Stimulated activated CD4-positive, alpha-beta T cell treated with anti-CD3 and anti-CD28 coated beads, Interleukin-15, amount 100 ng/mL, for 24 hours (primary cell): ENCODE results near the gene PRRG1.
A peak's percentile ranks its signal among the peaks of the same experiment; 100 is the strongest.
"Not testable (repeated sequence)": the region's sequence is repeated elsewhere in the genome, so short reads cannot be mapped to it uniquely, and the experiment has no call there.

Source experiments
- DNase-seq: peaks from one replicate; pipeline ENCODE4 v3.0.0-alpha.2; 2020

The PRRG1 gene

GRCh38 chrX:37349221-37350033 lies at the start of gene PRRG1:
Gene PRRG1, plus strand, starts transcription at chrX:37349364. Its CDS starts 56,886 bp downstream, at chrX:37406250.
- DNase-seq = peak; percentile 7

- no peak for DNase-seq
Observed at GRCh38 chrX:37302569-37302968, 46.6 kb upstream of the PRRG1 start.

DNA sequence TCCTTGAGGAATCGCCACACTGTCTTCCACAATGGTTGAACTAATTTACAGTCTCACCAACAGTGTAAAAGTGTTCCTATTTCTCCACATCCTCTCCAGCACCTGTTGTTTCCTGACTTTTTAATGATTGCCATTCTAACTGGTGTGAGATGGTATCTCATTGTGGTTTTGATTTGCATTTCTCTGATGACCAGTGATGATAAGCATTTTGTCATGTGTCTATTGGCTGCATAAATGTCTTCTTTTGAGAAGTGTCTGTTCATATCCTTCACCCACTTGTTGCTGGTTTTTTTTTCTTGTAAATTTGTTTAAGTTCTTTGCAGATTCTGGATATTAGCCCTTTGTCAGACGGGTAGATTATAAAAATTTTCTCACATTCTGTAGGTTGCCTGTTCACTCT lies 43.9 kb upstream of the PRRG1 start:
- DNase-seq = not testable (repeated sequence)

DNA sequence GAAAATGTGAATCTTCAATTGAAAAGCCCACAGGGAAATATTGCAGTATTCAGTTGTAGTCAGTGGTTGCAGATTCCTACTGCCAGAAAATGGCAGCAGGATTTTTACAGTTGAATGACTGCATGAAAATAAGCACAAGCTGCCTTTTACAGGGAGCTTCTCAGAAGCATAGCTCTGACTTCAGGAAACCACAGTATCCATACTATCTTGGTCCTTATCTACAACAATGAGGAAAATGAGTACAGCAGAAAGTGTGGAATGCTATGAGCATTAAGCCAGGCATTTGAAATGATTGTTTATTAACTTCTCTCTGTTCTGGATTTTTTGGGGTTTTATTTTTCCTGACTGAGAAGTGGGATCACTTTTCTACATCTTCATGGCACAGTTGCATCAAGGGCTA lies 34.6 kb upstream of the PRRG1 start:
- DNase-seq = no peak

GRCh38 chrX:37315511-37316248 lies 33.5 kb upstream of the PRRG1 start:
- no peak for DNase-seq

DNA sequence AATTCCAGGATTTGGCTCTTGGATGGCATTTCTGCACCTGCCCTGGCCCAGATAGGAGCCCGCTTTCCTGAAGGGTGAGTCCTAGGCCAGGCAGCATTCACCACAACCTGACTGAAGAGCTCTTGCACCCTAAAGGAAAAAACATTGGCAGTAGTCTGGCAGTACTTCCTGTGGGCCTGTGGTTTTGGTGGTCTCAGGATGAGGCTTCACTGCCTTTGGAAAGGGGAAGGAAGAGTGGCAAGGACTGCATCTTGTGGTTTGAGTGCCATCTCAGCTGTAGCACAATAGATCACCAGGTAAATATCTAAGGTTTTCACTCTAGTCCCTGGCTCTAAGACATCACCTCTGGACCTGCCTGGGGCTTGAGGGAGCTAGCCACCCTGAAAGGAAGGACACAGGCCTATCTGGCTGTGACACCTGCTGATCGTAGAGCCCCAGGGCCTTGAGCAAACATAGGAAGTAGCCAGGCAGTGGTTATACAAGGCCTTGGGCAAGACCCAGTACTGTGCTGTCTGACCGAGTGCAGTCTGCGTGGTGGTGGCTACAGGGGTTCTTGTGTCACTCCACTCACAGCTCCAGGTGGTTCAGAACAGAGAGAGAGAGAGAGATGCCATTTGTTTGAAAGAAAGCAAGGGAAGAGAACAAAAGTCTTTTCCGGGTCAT lies 28.5 kb upstream of the PRRG1 start:
- DNase-seq = no peak

DNA sequence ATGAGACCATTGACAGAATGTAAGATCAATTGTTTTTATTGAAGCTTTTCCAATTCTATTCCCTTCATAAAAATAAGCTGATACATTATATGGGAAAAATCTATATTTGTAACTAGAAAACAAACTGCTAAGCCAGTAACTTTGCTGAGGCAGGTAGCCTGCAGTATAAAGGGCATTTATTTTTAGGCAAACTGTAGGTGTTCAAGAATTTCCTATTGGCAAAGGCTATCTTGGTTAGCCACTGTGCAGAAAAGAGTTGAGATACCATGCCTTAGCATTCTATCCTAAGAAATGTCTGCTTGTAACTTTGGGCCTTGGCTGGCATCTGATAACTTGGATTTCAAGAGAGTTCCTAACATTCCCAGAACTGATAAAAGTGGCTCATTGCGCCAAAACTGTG lies 18.5 kb upstream of the PRRG1 start:
- no peak for DNase-seq

DNA sequence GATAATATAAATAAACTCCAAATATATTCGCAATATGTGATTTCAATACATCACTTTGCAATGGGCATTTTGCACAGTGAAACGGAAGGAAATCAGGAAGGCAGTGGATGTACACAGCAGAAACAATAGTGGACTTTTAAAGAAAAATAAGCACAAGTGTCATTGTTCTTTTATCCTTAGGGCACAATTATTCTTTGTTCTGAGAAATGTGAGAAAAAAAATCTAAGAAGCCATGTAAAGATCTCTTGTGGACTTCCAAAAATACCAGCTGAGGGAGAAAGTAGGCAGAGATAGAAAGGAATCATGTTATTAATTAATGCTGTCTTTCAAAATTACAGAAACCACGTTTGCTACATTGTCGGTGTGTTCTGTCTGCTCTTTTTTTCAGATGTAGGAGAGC lies 17.6 kb upstream of the PRRG1 start:
- no peak for DNase-seq

DNA sequence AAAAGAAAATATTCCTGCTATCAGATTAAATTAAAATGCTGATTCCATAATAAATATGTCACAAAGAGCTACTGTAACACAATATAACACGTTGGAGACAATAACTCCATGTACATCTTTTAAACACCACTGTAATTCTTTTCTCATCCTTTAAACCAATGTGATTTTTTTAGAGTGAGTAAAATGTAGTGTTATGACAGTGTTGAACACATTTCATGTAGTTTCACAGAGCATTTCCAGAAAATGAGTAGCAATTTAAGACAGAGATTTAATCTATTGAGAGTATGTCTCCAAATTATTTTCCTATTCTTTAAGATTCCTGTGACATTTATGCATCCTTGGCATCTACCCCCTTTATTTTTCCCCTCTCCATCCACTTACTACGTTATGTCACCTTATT lies 17.1 kb upstream of the PRRG1 start:
- DNase-seq = no peak

DNA sequence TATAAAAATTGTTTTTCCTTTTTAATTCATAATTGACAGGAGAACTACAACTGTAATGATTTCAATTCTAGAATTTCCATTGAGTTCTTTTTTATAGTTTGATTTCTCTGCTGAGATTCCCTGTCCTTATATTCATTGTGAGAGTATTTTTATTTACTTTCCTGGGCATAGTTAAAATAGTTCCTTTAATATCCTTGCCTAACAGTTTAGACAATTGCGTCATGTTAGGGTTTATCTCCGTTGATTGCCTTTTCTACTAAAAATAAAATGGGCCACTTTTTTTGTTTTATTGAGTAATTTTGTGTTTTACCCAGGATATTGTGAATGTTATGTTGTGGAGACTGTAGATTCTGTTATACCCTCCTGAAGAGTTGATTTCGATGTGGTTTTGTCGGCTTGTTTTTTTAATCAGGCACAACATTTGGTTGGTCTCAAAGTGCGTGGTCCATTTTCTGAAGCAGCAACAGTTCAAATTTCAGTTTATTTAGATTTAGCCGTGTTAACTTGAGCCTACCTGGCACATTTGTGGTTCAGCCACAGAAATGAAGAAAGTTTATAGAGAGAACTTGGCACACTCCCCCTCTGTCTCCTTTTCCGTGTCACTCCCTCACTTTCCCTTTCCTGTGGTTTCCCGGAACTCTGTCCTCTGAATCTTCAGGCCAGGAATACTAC lies 16.0 kb upstream of the PRRG1 start:
- DNase-seq = no peak

DNA sequence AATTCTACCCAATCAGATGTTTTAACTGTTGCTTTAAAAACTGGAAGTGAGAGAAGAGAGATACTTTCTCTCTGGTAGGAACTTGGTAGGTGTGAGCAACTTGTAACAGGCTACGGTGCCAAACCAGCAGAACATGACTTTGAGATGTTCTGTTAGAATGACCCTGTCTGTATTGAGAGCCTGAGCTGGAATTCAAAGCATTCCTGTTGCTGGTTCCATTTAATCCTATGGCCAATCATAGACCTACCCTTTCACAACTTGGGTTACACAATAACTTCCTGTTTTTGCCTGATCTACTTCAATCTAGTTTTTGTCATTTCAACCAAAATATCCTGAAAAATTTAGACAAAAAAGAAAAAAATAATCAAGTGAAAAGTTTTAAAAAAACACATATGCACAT lies 1.7 kb upstream of the PRRG1 start:
- no peak for DNase-seq

DNA sequence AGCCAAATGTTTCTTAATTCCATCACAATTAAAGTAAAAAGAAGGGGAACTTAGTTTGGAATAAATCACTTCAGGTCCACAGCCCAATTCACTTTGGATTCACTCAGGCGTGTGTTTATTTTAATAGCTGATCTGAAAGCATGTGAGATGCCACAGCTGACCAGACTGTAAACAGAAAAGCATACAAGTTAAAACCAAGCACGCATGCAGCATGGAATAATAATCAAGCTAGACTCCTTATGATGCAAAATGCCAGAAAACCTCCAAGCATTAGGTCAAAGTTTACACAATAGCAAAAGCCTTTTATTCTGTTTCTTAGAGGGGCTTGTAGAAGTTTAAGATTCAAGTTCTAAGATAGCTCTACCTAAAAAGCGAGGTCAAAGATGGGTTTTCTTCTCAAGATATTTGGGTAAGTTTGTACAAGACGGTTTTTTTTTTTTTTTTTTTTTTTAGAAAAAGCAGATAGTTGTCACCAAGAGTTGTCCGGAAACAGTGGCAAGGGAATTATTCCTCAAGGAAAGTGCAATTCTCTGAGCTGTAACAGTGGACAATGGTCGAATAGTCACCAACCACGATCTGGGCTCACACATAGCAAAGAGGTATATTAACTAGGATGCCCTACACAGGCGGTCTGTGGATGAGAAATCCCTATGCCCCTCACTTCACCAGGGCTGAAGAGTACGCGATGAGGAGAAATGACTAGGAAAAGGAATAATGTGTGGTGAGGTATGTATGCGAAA lies 763 bp upstream of the PRRG1 start:
- DNase-seq = no peak

GRCh38 chrX:37348971-37349220 lies 268 bp upstream of the PRRG1 start:
- no peak for DNase-seq

- no peak for DNase-seq
Observed at GRCh38 chrX:37350034-37350365, 836 bp downstream of the PRRG1 start.

DNA sequence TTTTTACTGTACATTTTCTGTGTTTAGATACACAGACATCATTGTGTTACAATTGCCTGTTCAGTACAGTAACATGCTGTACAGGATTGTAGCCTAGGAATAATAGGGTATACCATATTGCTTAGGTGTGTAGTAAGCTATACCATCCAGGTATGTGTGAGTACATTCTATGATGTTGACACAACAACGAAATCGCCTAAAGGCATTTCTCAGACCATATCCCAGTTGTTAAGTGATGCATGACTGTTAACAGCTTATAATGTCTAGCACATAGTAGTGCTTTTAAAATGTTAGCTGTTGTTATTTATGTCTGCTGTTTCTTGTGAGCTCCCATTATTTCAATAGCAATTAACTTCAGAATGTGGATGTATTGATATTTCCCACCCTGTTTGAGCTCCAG lies 4.5 kb downstream of the PRRG1 start:
- no peak for DNase-seq

- no peak for DNase-seq
Observed at GRCh38 chrX:37357436-37357835, 8.3 kb downstream of the PRRG1 start.

DNA sequence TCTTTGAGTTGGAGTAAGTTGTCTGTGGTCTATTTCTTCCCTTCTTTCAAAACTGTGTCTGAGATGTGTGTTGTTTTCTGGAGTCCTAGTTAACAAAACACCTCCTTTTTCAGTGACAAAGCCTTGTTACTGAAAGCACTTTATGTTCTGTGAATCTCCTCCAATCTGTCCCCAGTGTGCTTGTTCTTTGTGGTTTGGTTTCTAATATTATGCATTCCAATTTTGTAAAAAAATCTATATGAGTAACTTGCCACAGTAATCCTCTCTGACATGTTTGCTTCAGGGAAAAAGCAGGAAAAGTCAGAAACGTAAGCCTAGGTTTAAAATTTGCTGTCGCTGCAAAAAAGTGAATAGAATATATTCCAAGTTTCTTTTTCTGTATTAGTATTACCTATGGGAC lies 12.4 kb downstream of the PRRG1 start:
- no peak for DNase-seq

DNA sequence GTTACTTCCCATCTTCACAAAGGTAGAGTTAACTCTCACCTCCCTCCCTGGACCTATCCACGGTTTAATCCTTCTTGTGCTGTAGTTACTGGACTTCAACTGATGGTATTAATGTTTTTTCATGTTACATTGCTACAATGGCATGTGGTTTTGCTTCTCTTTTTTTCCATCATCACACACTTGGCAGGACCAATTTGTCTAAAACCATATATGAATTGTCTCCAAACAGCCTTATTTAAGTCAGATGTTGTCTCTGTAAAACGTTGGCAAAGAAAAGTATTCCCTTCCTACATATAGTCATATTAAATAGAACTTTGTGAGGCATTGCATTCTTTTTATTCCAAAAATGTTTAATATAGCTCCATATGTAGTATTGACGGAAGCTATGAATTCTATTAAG lies 15.5 kb downstream of the PRRG1 start:
- DNase-seq = no peak

DNA sequence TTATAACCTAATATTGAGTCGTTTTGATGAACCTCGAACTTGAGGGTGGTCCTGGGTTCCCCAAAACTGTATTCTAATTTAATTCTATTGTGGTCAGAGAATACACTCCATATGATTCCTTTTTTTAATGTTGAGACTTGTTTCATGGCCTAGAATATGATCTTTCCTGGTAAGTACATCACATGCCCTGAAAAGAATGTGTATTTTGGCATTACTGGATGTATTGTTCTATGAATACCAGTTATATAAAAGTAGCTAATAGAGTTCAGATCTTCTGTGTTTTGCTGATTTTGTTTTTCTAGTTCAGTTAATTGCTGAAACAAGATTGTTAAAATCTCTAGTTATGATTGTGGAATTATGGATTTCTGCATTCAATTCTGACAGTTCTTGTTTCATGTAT lies 18.8 kb downstream of the PRRG1 start:
- DNase-seq = no peak

DNA sequence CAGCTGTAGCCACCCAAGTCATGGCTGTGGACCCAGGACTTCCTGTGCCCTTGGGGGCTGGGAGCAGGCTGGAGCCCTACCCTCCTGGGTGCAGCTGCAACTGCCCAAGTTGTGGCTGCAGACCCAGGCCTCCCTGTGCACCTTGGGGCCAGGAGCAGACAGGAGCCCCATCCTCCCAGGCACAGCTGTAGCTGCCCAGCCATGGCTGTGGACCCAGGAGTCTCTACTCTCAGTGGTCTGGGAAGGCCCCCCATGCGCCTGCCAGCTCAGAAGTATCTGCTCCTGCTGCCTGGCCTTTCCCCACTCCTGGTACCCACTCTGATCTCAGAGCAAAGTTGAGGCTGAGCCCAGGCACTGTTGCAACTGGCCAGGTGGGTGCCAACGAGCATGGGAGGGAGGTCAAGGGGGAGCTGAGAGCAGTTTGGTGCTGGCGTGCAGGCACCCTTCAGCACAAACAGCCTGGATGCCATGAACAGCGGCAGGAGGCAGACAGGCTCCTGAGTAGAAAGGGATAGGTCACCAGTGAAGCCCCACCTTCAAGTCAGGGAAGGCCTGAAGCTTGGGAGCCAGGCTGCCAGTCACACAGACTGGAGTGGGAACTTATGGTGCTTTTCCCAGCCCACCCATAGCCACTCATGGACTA lies 21.5 kb downstream of the PRRG1 start:
- DNase-seq = no peak

GRCh38 chrX:37371578-37371991 lies 22.4 kb downstream of the PRRG1 start:
- DNase-seq = no peak

DNA sequence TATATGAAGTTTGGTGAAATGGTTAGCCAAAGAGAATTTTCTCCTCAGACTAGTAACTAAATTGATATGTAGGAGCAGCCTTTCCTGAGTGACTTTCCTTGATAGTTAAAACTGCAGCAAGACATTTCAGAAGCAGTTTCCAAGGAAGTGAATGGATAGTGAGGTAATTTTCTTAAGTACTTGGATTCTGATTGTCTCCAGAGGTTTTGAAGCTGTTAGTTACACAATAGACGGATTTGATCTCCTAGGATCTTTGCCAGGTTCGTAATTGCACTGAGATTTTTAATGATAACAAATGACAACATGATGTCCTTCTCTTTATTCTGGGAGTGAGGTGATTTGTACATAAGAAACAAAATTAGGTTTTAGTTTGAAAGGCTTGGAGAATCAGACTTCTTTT lies 29.2 kb downstream of the PRRG1 start:
- DNase-seq = no peak

DNA sequence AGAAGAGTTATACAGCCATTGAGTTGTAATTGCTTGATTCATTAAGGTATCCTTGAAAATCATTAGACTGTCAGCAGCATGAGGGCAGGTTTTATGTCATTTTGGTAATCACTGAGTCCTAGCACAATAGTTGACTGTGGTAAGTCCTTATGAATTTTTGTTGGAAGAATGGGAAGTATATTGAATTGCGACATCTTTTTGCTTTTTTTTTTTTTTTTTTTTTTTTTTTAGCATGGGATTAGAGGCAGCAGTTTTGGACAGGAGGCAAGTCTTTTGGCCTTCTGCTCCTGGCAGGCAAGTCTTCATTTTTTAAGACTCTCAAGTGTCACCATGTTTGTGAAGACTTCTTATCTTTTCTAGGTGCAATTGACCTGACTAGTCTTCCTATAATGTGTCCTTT lies 29.7 kb downstream of the PRRG1 start:
- DNase-seq = no peak
